ENCODE measurements around the gene MEIOSIN. TPM values are rescaled to one million over a fixed set of nuclear protein-coding genes. Genes with fewer than 3 reads are reported as not detected.

MEIOSIN gene
- total RNA-seq, 1 donor from 2014 or later, result not detected

DNA sequence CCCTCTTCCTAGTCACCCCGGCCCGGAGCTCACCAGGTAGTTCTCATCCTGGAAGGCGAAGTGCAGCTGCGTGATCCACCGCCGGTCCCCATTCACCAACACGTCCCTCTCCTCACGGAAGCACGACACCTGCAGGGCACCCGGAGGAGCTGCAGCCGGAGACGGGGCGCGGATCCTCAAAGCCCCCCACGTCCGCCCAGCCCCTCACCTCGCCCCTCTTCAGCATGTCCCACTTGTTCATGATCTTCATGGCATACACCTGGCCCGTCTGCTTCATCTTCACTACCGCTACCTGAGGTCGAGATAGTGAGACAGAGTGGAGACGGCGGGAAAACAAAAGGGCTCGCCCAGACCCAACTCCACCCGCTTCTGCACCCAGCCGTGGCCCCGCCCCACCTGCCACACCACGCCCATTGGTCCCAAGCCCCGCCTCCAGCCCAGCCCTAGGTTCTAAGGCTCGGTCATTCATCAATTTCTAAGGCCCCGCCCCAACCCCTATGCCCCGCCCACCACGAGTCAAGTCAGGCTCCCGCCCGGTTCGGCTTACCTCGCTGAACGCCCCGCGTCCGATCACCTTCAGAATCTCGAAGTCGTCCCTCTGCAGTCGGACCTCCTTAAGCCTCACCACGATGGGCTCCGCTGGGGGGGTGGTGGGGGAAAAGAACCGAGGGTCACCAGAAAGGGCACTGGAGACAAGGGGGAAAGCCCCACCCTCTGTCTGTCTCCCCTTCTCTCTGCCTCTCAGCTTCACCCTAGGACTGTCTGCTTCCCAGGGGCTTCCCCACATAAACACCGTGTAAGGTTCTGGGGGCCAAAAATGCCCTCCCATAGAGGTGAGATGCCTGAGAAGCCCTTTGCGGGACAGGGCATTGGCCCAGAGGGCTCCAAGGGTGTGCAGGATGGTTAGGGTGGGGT is 46.2 kb downstream of the MEIOSIN start:
- H3K4me1 Mint-ChIP-seq (ENCODE audit: low read depth, unreplicated experiment), result peaks cover 12% of the 10 kb centered on the region
- H3K9me3 Mint-ChIP-seq (ENCODE audit: unreplicated experiment), result peaks cover 3% of the 10 kb centered on the region
- peak; percentile 94 for DNase-seq
- no peaks in the 10 kb centered on the region for H3K36me3 Mint-ChIP-seq (ENCODE audit: unreplicated experiment)
- H3K27me3 Mint-ChIP-seq (ENCODE audit: unreplicated experiment), result peaks cover 10% of the 10 kb centered on the region
- no peak overlapping the region for H3K27ac Mint-ChIP-seq (ENCODE audit: unreplicated experiment)
- peak overlapping the region; percentile 91 for H3K4me3 Mint-ChIP-seq (ENCODE audit: unreplicated experiment)
- TF ChIP-seq, protein P1, sequence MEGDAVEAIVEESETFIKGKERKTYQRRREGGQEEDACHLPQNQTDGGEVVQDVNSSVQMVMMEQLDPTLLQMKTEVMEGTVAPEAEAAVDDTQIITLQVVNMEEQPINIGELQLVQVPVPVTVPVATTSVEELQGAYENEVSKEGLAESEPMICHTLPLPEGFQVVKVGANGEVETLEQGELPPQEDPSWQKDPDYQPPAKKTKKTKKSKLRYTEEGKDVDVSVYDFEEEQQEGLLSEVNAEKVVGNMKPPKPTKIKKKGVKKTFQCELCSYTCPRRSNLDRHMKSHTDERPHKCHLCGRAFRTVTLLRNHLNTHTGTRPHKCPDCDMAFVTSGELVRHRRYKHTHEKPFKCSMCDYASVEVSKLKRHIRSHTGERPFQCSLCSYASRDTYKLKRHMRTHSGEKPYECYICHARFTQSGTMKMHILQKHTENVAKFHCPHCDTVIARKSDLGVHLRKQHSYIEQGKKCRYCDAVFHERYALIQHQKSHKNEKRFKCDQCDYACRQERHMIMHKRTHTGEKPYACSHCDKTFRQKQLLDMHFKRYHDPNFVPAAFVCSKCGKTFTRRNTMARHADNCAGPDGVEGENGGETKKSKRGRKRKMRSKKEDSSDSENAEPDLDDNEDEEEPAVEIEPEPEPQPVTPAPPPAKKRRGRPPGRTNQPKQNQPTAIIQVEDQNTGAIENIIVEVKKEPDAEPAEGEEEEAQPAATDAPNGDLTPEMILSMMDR (IDR thresholded peaks at IDR 0.05; ENCODE audit: partially characterized antibody, unreplicated experiment), result peak; percentile 74

DNA sequence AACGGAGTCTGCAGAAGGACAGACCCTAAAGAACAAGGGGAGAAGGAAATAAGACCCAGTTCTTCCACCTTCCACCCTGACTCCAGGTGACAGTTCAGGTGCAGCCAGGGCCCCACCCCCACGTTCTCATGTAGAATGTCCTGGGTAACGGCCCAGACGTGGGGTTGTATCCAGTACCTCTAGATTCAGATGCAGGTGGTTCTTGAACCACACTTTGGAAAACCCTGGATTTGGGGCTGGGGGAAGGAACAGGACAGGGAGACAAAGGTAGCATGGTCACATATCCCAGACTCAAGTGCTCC is 46.9 kb downstream of the MEIOSIN start:
- Mint-ChIP-seq H3K36me3 (ENCODE audit: unreplicated experiment) (no peaks in the 10 kb centered on the region), H3K27me3 (ENCODE audit: unreplicated experiment) (peaks cover 10% of the 10 kb centered on the region), H3K4me1 (ENCODE audit: low read depth, unreplicated experiment) (peaks cover 12% of the 10 kb centered on the region), H3K4me3 (ENCODE audit: unreplicated experiment) (no peak overlapping the region), H3K27ac (ENCODE audit: unreplicated experiment) (no peak overlapping the region), H3K9me3 (ENCODE audit: unreplicated experiment) (peaks cover 3% of the 10 kb centered on the region)
- TF ChIP-seq, protein P1 (IDR thresholded peaks at IDR 0.05; ENCODE audit: partially characterized antibody, unreplicated experiment), result no peak
- DNase-seq, result no peak

DNA sequence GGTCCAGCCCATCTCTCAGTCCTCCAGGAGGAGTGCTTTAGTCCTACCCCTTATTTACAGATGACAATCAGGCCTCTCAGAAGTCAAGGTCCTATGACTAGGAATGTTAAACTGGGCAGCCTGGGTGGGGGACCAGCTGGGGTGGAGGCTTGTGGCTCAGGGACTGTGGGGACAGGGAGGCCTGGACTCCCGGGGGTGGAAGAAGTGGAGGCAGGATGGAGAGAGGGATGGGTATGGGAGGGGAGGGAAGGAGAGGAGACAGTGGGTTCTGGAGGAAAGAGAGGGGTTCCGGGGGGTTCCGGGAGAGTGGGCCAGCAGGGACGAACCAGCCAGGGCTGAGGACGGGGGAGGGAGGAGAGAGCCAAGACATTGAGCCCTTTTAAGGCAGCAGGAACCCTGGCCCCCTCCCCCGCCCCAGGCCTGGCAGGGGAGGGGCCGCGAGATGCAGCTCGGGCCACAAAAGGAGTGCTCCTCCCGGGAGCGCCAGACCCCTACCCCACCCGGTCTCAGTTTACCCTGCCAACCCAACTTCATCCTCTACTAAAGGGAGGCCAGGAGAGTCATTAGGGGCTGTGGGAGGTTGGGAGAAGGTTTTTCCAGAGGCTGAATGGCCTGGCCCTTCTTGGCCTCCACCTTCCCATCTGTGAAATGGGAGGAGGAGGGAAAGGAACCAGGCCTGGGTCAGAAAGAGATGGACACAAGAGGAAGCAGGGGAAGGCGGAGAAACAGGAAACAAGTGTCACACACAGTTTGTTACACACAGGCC is 47.4 kb downstream of the MEIOSIN start:
- Mint-ChIP-seq H3K9me3 (ENCODE audit: unreplicated experiment) (peaks cover 3% of the 10 kb centered on the region), H3K4me1 (ENCODE audit: low read depth, unreplicated experiment) (peaks cover 12% of the 10 kb centered on the region), H3K27me3 (ENCODE audit: unreplicated experiment) (peaks cover 10% of the 10 kb centered on the region), H3K4me3 (ENCODE audit: unreplicated experiment) (no peak overlapping the region), H3K27ac (ENCODE audit: unreplicated experiment) (peak overlapping the region; percentile 62), H3K36me3 (ENCODE audit: unreplicated experiment) (no peaks in the 10 kb centered on the region)
- no peak for DNase-seq
- TF ChIP-seq, protein P1 (IDR thresholded peaks at IDR 0.05; ENCODE audit: partially characterized antibody, unreplicated experiment), result no peak

DNA sequence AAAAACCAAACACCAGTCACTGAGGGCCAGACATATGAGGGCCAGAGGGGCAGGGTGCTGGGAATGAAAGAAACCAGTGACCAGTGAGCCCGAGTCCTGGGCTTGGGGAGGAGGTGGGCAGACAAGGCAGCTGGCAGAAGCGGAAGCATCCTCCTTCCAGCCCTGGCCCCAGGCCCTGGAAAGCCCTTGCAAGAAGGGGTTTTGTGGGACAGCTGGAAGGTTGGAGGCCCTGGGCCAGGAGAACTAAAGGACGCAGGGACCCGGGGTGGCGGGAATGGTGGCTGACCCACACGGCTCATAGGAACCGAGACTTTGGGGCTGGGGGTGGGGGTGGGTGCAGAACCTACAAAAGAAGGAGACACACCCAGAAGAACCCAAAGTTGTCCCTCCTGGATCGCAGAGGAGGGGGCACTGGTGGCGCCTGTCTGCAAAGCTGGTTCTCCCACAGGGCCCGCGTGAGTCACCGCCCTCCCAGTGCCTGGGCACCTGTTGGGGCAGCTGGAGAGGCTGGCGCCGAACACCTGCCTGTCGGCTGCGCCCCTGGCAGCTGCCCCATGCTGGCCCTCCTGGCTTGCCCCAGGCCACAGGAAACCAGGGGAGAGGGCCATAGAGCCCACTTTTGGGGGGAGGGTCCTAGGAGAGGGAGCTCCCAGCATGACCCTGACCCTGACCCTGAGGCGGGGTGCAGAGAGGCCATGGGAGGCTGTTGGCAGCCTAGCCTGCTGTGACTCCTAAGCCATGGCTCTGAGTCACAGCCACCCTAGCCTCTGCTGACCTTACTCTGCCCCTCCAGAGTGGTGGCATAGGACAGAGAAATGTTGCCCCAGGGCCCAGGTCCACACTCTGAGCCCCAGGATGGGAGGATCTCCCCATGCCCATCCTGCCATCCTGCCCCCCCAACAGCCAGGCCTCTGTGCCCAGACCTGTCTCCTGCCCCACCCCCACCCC is 48.2 kb downstream of the MEIOSIN start:
- Mint-ChIP-seq H3K27me3 (ENCODE audit: unreplicated experiment) (peaks cover 10% of the 10 kb centered on the region), H3K27ac (ENCODE audit: unreplicated experiment) (peak overlapping the region; percentile 62), H3K36me3 (ENCODE audit: unreplicated experiment) (no peaks in the 10 kb centered on the region), H3K9me3 (ENCODE audit: unreplicated experiment) (peaks cover 3% of the 10 kb centered on the region), H3K4me3 (ENCODE audit: unreplicated experiment) (no peak overlapping the region), H3K4me1 (ENCODE audit: low read depth, unreplicated experiment) (peaks cover 12% of the 10 kb centered on the region)
- TF ChIP-seq, protein P1 (IDR thresholded peaks at IDR 0.05; ENCODE audit: partially characterized antibody, unreplicated experiment), result no peak
- no peak for DNase-seq

Data from glutamatergic neuron (in vitro differentiated cells).